NCI-H1417 (cell line): Measurements from ENCODE around the gene ADORA3.

Experiments
- DNase-seq, 3 experiments: peaks; one replicate each; lab custom pipeline; 2025; lab: John Stamatoyannopoulos, UW

ADORA3 gene

GRCh38 chr1:111507411-111508201 lies 4.2 kb upstream of the ADORA3 start:
- DNase-seq, result peak in 2 of 3 experiments; percentile 87 to 88

- no peak for DNase-seq
Measured at GRCh38 chr1:111506561-111506960, 3.1 kb upstream of the ADORA3 start.

- no peak for DNase-seq
Measured at GRCh38 chr1:111505641-111506119, 2.2 kb upstream of the ADORA3 start.

DNA sequence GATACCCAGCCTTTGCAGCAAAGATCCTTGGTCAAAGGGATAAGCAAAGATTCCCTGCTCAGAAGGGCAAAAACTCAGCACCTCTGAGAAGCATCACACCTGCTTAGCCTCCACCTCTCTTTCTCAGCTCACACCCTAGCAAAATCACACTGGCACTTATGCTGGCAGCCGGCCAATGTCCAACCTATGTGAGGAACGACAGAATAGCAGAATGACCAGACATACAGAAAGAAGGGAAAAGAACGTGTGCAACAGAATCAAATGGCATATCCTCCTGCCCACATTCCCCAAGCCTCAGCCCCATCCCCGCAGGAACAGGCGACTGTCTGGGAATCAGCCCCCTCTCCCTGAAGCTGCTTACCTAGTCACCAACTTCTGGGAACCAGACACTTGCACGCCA lies 664 bp upstream of the ADORA3 start:
- no peak for DNase-seq

- no peak for DNase-seq
Measured at GRCh38 chr1:111501645-111502044, 1.8 kb downstream of the ADORA3 start.

- no peak for DNase-seq
Measured at GRCh38 chr1:111499026-111499785, 4.2 kb downstream of the ADORA3 start.

- no peak for DNase-seq
Measured at GRCh38 chr1:111497592-111497991, 5.8 kb downstream of the ADORA3 start.

- no peak for DNase-seq
Measured at GRCh38 chr1:111496398-111496797, 7.0 kb downstream of the ADORA3 start.

- DNase-seq, result no peak
Measured at GRCh38 chr1:111491070-111491469, 12.4 kb downstream of the ADORA3 start.

GRCh38 chr1:111490220-111490619 lies 13.2 kb downstream of the ADORA3 start:
- DNase-seq, result no peak

- DNase-seq, result no peak
Measured at GRCh38 chr1:111489604-111490003, 13.8 kb downstream of the ADORA3 start.

GRCh38 chr1:111488669-111489068 lies 14.8 kb downstream of the ADORA3 start:
- no peak for DNase-seq

DNA sequence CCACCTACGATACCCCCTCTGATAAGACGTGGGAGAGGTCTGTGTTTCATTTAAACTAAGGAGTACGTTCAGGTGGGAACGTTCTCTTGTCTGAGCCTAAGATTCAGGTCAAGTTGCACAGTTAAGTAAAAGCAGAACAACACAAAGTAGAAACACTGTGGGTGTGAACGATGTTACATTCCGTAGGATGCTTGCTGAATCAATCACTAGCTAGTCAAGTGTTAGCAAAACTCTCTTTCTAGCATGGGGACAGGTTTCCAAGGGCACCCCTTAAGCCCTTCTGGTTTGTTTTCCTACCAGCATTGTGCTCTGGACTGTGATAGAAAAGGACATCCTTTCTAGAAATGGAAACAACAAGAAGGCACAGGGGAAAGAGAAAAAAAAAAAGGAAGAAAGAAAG lies 16.3 kb downstream of the ADORA3 start:
- no peak for DNase-seq

DNA sequence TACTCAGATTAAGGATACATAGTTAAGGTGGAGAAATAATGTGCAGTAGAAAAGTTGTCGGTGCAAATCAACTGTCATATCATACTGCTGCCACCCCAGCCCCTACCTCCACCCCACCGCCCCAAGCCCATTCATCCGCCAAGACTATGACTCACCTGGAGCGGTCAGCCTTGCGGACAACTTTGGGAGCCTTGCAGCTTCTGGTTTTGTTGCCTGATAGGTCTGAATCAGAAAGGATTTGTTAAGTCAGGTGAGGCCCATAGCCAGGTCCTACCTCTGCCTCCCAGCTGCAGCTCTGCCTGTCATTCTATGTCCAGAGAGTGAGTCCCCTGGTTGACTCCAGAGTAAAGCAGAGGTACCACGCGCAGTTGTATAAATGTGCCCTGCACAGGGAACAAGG lies 17.0 kb downstream of the ADORA3 start:
- DNase-seq, result no peak

- no peak for DNase-seq
Measured at GRCh38 chr1:111484391-111485026, 18.9 kb downstream of the ADORA3 start.

DNA sequence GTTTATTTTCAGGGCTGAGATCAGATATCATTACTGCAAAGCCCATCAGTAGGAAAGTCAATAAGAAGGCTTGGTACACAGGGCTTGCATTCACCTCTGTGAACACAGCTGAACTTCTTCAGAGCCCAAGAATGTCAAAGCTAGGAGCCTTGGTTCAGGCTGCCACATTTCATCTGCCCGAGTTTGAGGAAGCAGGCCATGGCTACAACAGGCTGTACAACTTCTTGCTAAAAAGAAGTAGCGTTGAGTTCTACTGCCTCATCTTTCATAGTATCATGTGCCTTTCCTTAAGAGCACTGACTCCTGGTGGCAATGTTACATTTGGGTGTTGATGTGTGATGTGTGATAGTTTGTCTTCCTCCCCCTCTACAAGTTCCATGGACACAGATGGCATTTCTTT lies 19.6 kb downstream of the ADORA3 start:
- DNase-seq, result no peak

- no peak for DNase-seq
Measured at GRCh38 chr1:111483166-111483565, 20.3 kb downstream of the ADORA3 start.

DNA sequence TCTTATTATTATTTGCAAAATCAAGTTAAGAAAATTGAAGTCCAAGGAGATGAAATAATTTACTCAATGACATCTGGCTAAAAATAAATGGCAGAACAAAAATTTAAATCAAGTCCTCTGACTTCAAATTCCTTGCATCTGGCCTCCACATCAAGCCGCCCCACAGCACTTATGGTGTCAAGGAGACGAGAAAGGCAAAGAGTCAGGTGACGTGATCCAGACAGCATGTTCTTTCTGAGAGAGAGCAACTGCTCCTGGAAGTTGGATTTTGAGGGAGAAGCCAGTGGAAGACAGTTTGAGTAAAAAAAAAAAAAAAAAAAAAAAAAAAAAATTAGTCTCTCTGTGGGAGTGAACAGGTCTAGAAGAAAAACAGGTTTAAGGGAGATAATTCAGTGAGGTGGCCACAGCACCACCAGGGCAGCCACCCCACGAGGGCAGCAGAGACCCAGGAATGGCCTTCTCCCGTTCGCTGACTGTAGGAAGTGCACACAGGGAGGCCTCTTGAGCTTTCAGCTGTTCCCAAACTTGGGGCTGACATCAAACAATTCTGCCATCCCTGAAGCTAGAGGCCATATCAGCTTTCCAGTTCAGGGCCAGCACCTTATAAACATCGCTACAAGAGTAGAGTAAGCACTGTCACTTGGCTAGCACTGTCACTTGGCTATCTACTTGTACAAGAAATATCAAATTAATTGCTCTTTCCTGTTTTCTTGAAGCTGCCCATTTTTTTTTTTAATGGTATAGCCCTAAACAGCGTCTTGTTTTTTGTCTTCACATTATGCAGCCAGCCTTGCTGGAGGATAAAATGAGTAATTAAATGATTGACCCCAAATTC lies 21.8 kb downstream of the ADORA3 start:
- peak; percentile 35 to 78 (median 52) for DNase-seq

DNA sequence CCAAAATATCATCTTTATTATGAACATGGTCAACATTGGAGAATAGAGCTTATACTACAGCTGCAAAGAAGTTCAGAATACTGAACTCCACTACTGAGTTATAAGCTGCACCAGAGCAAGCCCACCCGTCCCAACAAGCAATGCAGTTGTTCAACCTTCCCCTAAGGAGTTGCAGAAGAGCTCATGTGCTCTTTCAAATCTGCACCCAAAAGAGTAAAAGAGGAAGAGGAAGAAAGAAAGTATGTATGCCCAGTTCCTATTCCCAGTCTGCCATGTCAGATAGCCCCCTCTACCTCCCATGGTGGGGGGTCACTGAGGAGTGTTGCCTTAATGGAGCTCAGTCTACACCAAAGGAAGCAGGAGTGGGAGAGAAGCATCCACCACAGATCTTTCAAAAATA lies 22.8 kb downstream of the ADORA3 start:
- no peak for DNase-seq

GRCh38 chr1:111476761-111477309 lies 26.6 kb downstream of the ADORA3 start:
- DNase-seq, result no peak

DNA sequence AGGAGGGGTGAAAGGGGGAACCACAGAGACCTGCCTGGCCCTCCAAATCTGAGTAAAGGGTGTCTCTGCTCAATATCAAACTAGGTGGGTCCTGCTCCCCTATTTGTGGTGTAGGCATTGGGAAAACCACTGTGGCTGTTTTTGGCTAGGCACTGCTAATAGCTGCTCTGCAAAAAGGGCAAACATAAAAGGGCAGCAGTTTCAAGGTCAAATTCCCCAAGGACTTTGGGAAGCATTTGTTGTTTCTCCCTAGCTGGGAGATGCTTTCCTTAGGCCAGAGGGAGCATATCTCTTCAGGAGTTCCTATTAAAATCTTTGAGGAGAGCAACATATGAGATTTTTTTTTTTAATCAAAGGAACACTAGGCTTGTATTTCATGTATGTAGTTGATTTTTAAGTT lies 27.2 kb downstream of the ADORA3 start:
- DNase-seq, result no peak

- DNase-seq, result peak in 1 of 3 experiments; percentile 74
Measured at GRCh38 chr1:111475701-111476100, 27.7 kb downstream of the ADORA3 start.
